Aorta (tissue), 5 donors: Measurements from ENCODE around the gene ZFAND3. TPM values are rescaled to one million over a fixed set of nuclear protein-coding genes. Genes with fewer than 3 reads are reported as not detected.

Experiments
- ATAC-seq: fragments of 200-7000 bp; cut with Tn5 transposase; one replicate; pipeline ENCODE4 v1.9.1; 2022; ENCODE audit warnings: moderate library complexity; ENCODE audit not compliant: low FRiP score
- DNase-seq, 2 donors: peaks; one replicate each; pipeline ENCODE4 v3.0.0-alpha.2; 2020
- H3K27ac ChIP-seq, 2 donors: one replicate each; pipeline ENCODE4 v1.5.1; 2013; ENCODE audit warnings: low read length in 2 of 2, mild to moderate bottlenecking in 2 of 2, moderate library complexity in 2 of 2, control low read depth in 1 of 2, inconsistent platforms in 1 of 2, low read depth in 1 of 2
- H3K27me3 ChIP-seq, 2 donors: one replicate each; pipeline ENCODE4 v1.6.1; 2013; ENCODE audit warnings: control low read depth in 1 of 2, low read length in 1 of 2, mild to moderate bottlenecking in 1 of 2, moderate library complexity in 1 of 2; ENCODE audit not compliant: insufficient read depth in 2 of 2, control insufficient read depth in 1 of 2
- H3K36me3 ChIP-seq, 2 donors: one replicate each; pipeline ENCODE4 v1.6.1; 2013; ENCODE audit warnings: control low read depth in 1 of 2, low read length in 1 of 2, mild to moderate bottlenecking in 1 of 2; ENCODE audit not compliant: insufficient read depth in 2 of 2, control insufficient read depth in 1 of 2
- H3K4me1 ChIP-seq, 2 donors: one replicate each; pipeline ENCODE4 v1.6.1; 2013; ENCODE audit warnings: low read length in 2 of 2, control low read depth in 1 of 2, mild to moderate bottlenecking in 1 of 2, moderate library complexity in 1 of 2; ENCODE audit not compliant: insufficient read depth in 2 of 2, control insufficient read depth in 1 of 2
- H3K4me3 ChIP-seq, 2 donors: one replicate each; pipeline ENCODE4 v1.5.1; 2013; ENCODE audit warnings: low read length in 2 of 2, control low read depth in 1 of 2, mild to moderate bottlenecking in 1 of 2
- H3K9me3 ChIP-seq: one replicate; pipeline ENCODE4 v1.6.1; 2013; ENCODE audit warnings: mild to moderate bottlenecking, low read length; ENCODE audit not compliant: control insufficient read depth
- WGBS, 2 donors: extraction: QIAGEN DNeasy Blood & Tissue Kit; methylation state at CpG; one replicate each; pipeline ENCODE4 v1.1.7; 2013; 5-methylcytosine and 5-hydroxymethylcytosine counted together
- intact Hi-C, 2 donors: fragments of 100-400 bp; cut with DNase I; formaldehyde crosslinking; loops; one replicate each; pipeline versions ENCODE4 v1.14.2 to v1.15.0; 2022
- polyA plus RNA-seq, 2 donors: library from polyadenylated mRNA; stranded (reverse); fragments of 200-250 nt; gene quantifications; one replicate each; pipeline ENCODE4 v1.2.3, GENCODE V29; 2013
- total RNA-seq, 2 donors: library from RNA; stranded (reverse); fragmentation: NEBNext Ultra II Directional; extraction: Animal tissue kit (Norgen Biotek cat#: 25700); gene quantifications; one replicate each; pipeline ENCODE4 v1.2.1, GENCODE V29; 2021
- donor health status: healthy with polysubstance abuse.
- donor health status: Bipolar disorder and iron deficiency.
- donor health status: DM: no; HTN: no; CAD: no.
- donor health status: DM: no; HTN: no; CAD: no.
- donor health status: DM: yes; HTN: yes; CAD: no.

The ZFAND3 gene
- total and polyA plus RNA-seq, 4 donors, result 29.6 to 86.0 (median 65.1) TPM

GRCh38 chr6:38134704-38135088, 315.2 kb downstream of the ZFAND3 start:
- DNase-seq (no peak), ATAC-seq (no peak)
- 54 to 55% methylated on average over 4 of the region's 4 CpGs for WGBS, 2 donors
- peaks cover 0 to under 1% of the 10 kb centered on the region in 2 donors for H3K36me3 ChIP-seq
- H3K27me3 ChIP-seq, result no peaks in the 10 kb centered on the region
- intact Hi-C loops, result no loop called here
- peaks cover 0 to 4% of the 10 kb centered on the region in 2 donors for H3K4me1 ChIP-seq
- H3K4me3 ChIP-seq, result no peak overlapping the region
- no peak overlapping the region for H3K27ac ChIP-seq
- no peaks in the 10 kb centered on the region for H3K9me3 ChIP-seq

- no peaks in the 10 kb centered on the region for H3K9me3 ChIP-seq
- ATAC-seq, result no peak
Measured at GRCh38 chr6:38136547-38136946, 317.0 kb downstream of the ZFAND3 start.

GRCh38 chr6:38137608-38138265, 318.2 kb downstream of the ZFAND3 start:
- no peak overlapping the region for H3K4me3 ChIP-seq
- no peaks in the 10 kb centered on the region for H3K4me1 ChIP-seq
- H3K9me3 ChIP-seq, result no peaks in the 10 kb centered on the region
- WGBS, 2 donors, result 91 to 93% methylated on average over 8 of the region's 8 CpGs
- DNase-seq (no peak), ATAC-seq (no peak)
- intact Hi-C loops, result no loop called here
- H3K36me3 ChIP-seq, result peaks cover 0 to 3% of the 10 kb centered on the region in 2 donors
- no peak overlapping the region for H3K27ac ChIP-seq
- H3K27me3 ChIP-seq, result no peaks in the 10 kb centered on the region

More at GRCh38 chr6:38136547-38136946, 317.0 kb downstream of the ZFAND3 start:
- Histone ChIP-seq H3K27me3 (no peaks in the 10 kb centered on the region), H3K4me1 (peaks cover 0 to 2% of the 10 kb centered on the region in 2 donors), H3K27ac (no peak overlapping the region), H3K4me3 (no peak overlapping the region), H3K36me3 (peaks cover 0 to 3% of the 10 kb centered on the region in 2 donors)
- WGBS, 2 donors, result 88 to 89% methylated on average over 4 of the region's 4 CpGs
- intact Hi-C loops, result no loop called here
- no peak for DNase-seq

GRCh38 chr6:38138374-38138773, 318.8 kb downstream of the ZFAND3 start:
- no peak for DNase-seq
- H3K4me3 ChIP-seq, result no peak overlapping the region
- intact Hi-C loops, result no loop called here
- H3K36me3 ChIP-seq, result peaks cover 0 to 3% of the 10 kb centered on the region in 2 donors
- WGBS, 2 donors, result 84 to 86% methylated on average over 5 of the region's 5 CpGs
- no peaks in the 10 kb centered on the region for H3K4me1 ChIP-seq
- H3K27me3 ChIP-seq, result no peaks in the 10 kb centered on the region
- no peak overlapping the region for H3K27ac ChIP-seq
- ATAC-seq, result no peak
- H3K9me3 ChIP-seq, result no peaks in the 10 kb centered on the region

- Histone ChIP-seq H3K4me1 (no peaks in the 10 kb centered on the region), H3K27me3 (no peaks in the 10 kb centered on the region), H3K27ac (no peak overlapping the region), H3K4me3 (no peak overlapping the region), H3K36me3 (peaks cover 0 to 3% of the 10 kb centered on the region in 2 donors), H3K9me3 (no peaks in the 10 kb centered on the region)
- no peak for DNase-seq
- ATAC-seq, result no peak
- intact Hi-C loops, result no loop called here
- WGBS, 2 donors, result 78 to 83% methylated on average over 4 of the region's 4 CpGs
Measured at GRCh38 chr6:38141085-38141484, 321.6 kb downstream of the ZFAND3 start.

GRCh38 chr6:38141716-38142115, 322.2 kb downstream of the ZFAND3 start:
- DNase-seq, result no peak

GRCh38 chr6:38142178-38142902, 322.8 kb downstream of the ZFAND3 start:
- Histone ChIP-seq H3K4me3 (no peak overlapping the region), H3K27ac (no peak overlapping the region), H3K4me1 (no peaks in the 10 kb centered on the region), H3K36me3 (peaks cover 0 to 3% of the 10 kb centered on the region in 2 donors), H3K27me3 (no peaks in the 10 kb centered on the region), H3K9me3 (no peaks in the 10 kb centered on the region)
- 83% methylated on average over 7 of the region's 7 CpGs for WGBS, 2 donors
- ATAC-seq (no peak), DNase-seq (no peak)
- intact Hi-C loops, result no loop called here

More at GRCh38 chr6:38141716-38142115, 322.2 kb downstream of the ZFAND3 start:
- no peak for ATAC-seq
- intact Hi-C loops, result no loop called here
- no peak overlapping the region for H3K27ac ChIP-seq
- no peaks in the 10 kb centered on the region for H3K4me1 ChIP-seq
- peaks cover 0 to 3% of the 10 kb centered on the region in 2 donors for H3K36me3 ChIP-seq
- H3K9me3 ChIP-seq, result no peaks in the 10 kb centered on the region
- no peaks in the 10 kb centered on the region for H3K27me3 ChIP-seq
- 94 to 95% methylated on average over 6 of the region's 6 CpGs for WGBS, 2 donors
- H3K4me3 ChIP-seq, result no peak overlapping the region

GRCh38 chr6:38143191-38144150, 323.9 kb downstream of the ZFAND3 start:
- no peaks in the 10 kb centered on the region for H3K27me3 ChIP-seq
- intact Hi-C loops, result no loop called here
- no peaks in the 10 kb centered on the region for H3K4me1 ChIP-seq
- no peak overlapping the region for H3K27ac ChIP-seq
- ATAC-seq (no peak), DNase-seq (no peak)
- no peak overlapping the region for H3K4me3 ChIP-seq
- no peaks in the 10 kb centered on the region for H3K9me3 ChIP-seq
- peaks cover 0 to 3% of the 10 kb centered on the region in 2 donors for H3K36me3 ChIP-seq
- WGBS, 2 donors, result 74 to 77% methylated on average over 8 of the region's 8 CpGs
